PC-9 (cell line): ENCODE measurements around the gene H6PD.

Experiments
- CTCF ChIP-seq: fragments of 200-600 bp; sonication (generic); conservative IDR thresholded peaks from 2 replicates; pipeline ENCODE4 v1.6.1; 2017; ENCODE audit warnings: mixed run types, antibody characterized with exemption, mild to moderate bottlenecking, moderate library complexity
- EZH2 ChIP-seq: fragments of 200-600 bp; sonication (generic); IDR thresholded peaks from 2 replicates; pipeline ENCODE4 v1.8.0; 2017; ENCODE audit warnings: antibody characterized with exemption, low read depth

- TF ChIP-seq CTCF (no peak), EZH2 (no peak)
These were observed 18.4 kb downstream of the H6PD start for GRCh38 chr1:9253004-9253403.
